GM12872 (cell line): Measurements from ENCODE around the gene NANS.

Source experiments
- TF ChIP-seq, protein P1 (sequence below): IDR thresholded peaks from 3 replicates; pipeline ENCODE4 v1.5.1; 2011; ENCODE audit warnings: low read depth, mild to moderate bottlenecking, low read length, moderate library complexity; ENCODE audit not compliant: insufficient read depth

NANS gene

GRCh38 chr9:98070704-98071103 is 14.2 kb downstream of the NANS start:
- TF ChIP-seq, protein P1, sequence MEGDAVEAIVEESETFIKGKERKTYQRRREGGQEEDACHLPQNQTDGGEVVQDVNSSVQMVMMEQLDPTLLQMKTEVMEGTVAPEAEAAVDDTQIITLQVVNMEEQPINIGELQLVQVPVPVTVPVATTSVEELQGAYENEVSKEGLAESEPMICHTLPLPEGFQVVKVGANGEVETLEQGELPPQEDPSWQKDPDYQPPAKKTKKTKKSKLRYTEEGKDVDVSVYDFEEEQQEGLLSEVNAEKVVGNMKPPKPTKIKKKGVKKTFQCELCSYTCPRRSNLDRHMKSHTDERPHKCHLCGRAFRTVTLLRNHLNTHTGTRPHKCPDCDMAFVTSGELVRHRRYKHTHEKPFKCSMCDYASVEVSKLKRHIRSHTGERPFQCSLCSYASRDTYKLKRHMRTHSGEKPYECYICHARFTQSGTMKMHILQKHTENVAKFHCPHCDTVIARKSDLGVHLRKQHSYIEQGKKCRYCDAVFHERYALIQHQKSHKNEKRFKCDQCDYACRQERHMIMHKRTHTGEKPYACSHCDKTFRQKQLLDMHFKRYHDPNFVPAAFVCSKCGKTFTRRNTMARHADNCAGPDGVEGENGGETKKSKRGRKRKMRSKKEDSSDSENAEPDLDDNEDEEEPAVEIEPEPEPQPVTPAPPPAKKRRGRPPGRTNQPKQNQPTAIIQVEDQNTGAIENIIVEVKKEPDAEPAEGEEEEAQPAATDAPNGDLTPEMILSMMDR, result no peak

- TF ChIP-seq, protein P1, result no peak
Observed at GRCh38 chr9:98071737-98072136, 15.2 kb downstream of the NANS start.

DNA sequence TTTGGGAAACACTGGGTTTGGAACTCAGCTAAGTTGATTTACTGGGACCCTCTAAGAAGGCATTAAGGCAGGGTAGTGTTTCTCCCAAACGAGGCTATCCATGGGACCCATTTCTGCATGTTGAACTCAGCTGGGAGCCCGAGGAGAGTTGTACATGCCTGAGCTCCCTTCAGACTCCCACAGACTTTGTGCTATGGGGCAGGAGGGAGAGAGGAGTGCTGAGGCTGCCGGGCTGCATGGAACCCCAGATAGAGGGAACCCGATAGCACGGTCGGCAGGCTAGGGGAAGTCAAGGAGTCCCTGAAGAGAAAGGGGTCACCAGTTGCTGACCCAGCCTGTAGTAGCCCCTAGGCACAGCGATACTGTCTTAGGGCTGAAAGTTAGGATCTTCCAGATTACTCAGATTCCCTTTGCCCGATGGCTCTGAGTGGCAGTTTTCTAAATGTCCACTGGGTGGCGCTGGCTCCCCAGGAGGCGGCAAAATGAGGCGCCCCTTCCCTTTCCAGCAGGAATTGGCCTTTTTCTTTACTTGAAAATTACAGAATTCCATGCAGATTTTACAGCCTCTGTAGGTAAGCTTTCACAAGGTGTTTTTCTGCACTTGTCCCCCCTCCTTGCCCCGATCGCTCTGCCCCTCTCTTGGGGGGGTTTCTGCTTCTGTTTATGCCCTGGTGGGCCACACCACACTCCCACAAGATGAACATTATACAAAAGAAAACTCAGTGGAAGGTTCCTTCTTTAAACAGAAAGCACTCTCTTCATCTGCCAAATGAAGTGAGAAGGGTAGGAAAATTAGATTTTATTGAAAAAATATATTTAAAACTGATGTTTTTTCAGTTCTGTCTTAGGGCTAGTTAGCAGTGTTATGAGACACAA is 17.8 kb downstream of the NANS start:
- TF ChIP-seq, protein P1, result peak; percentile 94

DNA sequence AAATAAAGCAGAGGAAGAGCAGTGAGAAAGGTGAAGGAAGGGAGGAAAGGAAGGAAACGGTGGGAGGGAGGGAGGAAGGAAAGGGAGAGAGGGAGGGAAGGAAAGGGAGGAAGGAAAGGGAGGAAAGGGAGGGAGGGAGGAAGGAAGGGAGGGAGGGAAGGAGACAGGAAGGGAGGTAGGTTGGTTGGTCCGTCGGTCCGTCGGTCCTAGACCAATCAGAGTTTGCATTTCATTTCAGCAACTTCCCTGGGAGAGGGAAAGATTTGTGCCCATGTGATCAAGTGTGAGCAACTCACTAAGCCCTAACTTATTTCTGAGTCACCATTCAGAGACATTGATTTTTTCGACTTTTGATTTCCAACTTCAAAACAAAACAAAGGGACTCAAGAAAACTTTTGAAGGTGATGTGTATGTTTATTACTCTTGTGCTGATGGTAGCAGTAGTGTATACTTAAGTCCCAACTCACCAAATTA is 18.8 kb downstream of the NANS start:
- TF ChIP-seq, protein P1, result no peak

DNA sequence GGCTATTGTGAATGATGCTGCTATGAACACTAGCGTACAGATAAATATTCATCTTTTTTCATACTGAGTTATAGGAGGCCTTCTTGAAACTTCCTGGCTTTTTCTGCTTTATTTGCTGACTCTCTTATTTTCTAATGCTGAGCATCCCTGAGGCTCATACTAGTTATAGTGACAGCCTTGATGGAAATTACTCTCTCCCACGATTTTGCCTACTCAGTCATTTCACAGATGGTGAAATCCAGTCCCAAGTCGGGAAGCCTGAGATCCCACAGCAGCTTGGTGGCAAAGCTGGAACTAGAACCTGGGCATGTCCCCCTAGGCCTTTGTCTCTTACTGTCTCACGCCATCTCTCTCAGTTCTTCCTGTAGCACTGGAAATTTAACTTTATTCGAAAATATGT is 22.4 kb downstream of the NANS start:
- TF ChIP-seq, protein P1, result no peak

DNA sequence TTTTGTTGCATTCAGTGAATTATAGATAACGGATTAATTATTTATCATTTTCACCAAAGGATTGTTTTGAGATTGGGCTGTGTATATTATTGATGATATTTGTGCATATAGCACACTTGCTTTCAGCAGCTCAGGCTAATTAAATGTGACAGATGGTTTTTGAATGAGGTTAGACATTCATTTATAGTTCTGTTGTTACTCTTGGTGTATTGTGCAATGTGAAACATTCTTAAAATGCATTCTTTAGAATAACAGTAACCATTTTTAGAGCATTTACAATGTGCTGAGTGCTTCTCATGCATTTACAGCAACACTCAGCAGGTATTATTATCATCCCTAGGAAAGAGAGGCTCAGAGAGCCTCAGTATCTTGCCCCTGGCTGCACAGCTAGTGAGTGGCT is 23.8 kb downstream of the NANS start:
- TF ChIP-seq, protein P1, result no peak

- TF ChIP-seq, protein P1, result no peak
Observed at GRCh38 chr9:98080780-98081179, 24.2 kb downstream of the NANS start.
